DMS153 (cell line): ENCODE data around the gene CTRB1.

Experiments
- DNase-seq: peaks from one replicate; lab custom pipeline; 2025; lab: John Stamatoyannopoulos, UW

CTRB1 gene

DNA sequence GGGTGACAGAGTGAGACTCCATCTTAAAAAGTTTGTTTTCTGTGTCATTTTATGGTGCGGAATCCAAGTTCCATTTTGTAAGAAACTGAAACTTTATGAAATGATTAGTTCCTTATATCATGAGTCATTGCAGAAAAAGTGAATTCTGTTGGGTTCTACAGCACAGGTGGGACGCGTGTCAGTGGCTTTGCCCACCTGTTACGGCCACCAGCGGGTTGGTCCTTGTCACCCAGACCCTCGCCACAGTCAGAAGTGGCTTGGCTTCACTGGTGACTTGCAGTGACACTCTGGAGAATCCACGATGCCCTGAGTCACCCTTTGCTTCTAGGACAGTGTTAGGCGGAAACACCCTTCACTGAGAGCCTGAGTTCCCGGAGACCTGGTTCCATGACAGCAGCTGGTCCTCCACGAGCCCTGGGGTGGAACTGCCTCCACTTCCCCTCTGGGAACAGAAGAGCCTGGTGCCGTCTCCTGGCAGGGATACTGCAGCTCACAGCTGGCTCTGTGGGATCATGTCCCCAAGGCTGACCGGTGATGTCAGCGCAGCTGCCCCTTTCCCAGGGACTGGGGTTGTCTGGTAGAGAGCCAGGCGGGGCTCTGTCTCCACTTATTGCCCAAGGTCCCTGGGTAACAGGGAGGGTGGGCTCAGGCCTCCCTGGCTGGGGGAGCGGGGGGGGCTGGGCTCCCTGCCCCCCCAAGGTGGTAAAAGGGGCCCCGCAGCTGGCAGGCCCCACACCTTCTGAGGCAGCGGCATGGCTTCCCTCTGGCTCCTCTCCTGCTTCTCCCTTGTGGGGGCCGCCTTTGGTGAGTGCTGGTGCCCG, at the start of gene CTRB1:
Gene CTRB1 (plus strand): TSS at position 733 of the 821 bp plus-strand sequence. CDS start 20 bp downstream, at position 753.
- DNase-seq: no peak

DNA sequence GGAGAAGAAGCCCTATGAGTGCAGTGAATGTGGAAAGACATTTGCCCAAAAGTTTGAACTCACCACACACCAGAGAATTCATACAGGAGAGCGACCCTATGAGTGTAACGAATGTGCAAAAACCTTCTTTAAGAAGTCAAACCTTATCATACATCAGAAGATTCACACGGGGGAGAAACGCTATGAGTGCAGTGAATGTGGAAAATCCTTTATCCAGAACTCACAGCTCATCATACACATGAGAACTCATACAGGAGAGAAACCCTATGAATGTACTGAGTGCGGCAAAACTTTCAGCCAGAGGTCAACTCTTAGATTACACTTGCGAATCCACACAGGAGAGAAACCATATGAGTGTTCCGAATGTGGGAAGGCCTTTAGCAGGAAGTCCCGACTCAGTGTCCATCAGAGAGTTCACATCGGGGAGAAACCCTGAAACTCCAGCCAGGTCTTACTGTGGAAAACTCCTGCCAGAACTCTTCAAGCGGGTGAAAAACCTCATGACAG, 48.8 kb upstream of the CTRB1 start:
- DNase-seq: no peak

DNA sequence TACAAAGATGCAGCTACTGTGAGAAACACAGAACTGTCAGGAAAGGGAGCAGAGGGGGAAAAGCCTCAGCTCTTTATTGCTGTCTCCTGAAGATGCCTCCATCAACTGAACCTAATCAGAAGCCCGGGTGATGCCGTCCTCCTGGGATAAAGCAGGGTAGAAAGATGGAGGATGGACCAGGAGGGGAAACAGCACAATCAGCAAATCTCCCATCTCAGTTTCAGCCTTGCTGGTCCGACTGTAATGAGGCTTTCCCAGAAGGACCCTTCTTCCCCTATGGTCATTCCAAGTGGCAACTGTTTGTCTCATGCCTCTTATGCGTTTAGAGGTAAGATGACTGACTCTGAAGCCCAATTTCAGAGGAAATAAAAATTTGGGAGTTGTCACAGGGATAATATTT, 46.2 kb upstream of the CTRB1 start:
- DNase-seq: no peak

DNA sequence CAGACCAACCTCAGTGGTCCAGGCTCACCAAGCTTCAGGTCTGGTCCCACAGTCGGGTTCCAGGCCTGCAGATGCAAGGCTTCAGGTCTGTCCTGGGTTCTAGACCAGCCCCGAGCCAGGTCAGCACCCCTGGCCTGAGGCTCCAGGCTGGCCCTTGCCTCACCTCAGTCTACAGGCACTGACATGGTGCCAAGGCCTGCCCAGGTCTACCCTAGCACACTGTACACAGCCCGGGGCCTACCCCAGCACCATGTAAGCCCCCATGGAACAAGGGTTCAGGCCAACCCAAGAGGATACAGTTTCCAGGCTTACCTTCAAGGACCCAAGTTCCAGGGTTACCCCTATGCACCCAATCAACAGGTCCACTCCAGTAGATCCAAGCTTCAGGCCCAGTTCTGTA, 43.7 kb upstream of the CTRB1 start:
- no peak for DNase-seq

DNA sequence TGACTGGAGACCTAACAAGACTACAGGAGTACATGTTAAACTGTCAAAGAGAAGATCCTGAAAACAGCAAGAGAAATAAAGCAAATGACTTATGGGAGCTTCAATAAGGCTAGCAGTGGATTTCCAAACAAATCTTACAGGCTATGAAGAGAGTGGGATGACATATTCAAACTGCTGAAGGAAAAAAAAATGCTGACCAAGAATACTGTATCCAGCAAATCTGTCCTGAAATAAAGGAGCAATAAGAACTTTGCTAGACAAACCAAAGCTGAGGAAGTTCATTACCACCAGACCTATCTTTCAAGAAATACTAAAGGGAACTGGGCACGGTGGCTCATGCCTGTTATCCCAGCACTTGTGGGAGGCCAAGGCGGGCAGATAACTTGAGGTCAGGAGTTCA, 41.9 kb upstream of the CTRB1 start:
- DNase-seq: no peak

DNA sequence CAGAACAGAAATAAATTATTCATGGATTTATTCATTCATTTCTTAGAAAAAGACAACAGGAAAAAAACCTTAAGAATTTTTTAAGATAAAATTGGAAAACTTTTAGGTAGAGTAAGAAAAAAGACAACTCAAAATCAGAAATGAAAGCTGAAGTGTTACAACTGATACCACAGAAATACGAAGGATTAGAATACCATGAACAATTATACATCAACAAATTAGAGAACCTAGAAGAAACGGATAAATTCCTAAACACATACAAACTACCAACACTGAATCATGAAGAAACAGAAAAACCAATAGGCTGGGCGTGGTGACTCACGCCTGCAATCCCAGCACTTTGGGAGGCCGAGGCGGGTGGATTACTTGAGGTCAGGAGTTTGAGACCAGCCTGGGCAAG, 39.6 kb upstream of the CTRB1 start:
- no peak for DNase-seq

DNA sequence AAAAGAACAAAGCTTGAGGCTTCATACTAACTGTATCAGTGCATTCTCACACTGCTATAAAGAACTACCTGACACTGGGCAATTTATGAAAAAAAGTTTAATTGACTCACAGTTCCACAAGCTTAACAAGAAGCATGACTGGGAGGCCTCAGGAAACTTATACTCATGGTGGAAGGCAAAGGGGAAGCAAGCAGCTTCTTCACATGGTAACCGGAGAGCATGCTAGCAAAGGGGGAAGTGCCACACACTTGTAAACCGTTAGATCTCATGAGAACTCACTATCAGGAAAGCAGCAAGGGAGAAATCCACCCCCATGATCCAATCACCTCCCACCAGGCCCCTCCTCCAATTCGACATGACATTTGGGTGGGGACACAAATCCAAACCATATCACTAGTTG, 37.2 kb upstream of the CTRB1 start:
- no peak for DNase-seq

DNA sequence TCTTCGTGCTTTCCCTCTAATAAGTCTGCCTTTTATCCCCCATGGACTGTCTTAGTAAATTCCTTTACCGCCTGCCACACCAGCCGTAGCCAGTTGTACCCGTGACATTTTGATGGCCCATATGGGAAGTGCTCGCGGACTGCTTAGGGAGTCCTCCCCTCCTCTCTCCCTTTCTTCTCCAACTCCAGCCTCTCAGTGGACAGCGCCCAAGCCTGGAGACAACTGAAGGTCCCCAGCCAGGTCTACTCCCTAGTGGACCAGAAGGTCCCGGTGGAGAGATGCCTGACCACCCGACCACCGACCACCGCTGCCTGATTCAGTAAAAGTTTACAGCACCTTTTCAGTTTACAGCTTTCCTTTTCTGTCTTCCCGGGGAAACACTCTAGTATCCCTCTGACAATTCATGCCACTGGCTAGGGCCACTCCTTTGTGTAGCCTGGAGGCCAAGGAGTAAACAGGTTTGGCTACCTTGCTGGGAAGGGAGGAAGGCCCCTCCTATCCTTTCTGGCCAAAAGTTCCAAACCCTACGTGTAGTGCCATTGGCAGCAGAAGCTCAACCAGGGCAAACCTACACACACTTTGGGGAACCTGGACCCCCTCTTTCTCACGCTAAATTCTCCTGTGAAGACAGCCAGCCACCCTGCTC, 29.8 kb upstream of the CTRB1 start:
- no peak for DNase-seq

DNA sequence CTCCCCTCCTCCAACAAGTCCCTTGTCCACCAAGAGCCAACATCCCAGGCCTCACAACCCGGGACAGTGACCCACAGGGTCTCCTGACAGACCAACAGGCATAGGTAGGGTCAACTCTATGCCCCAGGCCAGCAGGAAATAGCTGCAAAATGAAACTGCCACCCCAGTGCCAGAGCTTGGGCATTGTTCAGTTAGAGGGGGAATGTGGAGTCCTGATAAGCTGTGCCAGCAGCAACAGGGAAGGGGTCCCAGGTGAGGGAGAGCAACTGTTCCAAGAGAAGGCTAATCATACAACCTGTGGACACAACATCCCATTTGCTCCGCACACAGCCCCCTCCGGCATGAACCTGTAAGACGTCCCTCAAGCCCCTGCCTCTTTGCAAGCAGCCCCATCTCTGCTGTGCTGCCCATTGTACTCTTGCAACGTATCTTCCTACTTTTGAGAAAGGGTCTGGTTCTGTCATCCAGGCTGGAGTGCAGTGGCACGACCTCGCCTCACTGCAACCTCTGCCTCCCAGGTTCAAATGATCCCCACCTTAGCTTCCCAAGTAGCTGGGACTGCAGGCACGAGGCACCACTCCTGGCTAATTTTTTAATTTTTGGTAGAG, 29.0 kb upstream of the CTRB1 start:
- no peak for DNase-seq

DNA sequence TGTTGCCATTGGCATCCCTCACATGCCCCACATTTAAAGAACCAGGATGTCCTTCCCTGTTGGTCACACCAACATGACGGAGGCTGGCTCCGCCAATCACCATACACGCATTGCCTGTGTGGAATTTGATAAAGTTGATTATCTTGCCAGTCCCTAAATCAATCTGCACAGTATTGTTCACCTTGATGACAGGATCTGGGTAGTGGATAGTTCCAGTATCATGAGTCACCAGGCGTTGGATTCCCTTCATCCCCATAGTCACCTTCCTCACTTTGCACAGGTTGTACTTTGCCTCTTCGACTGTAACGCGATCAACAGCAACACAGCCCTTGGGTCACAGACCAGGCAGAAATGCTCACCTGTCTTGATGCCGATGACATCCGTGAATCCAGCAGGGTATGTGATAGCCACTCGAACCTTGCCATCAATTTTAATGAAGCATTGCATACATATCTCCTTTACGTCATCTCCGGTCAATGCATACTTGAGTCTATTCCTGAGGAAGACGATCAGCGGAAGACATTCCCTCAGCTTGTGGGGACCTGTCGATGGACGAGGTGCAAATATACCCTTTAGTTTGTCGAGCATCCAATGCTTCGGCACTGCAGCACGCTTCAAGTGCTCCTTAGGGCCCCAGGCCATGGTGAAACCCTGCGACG, 26.1 kb upstream of the CTRB1 start:
- no peak for DNase-seq

DNA sequence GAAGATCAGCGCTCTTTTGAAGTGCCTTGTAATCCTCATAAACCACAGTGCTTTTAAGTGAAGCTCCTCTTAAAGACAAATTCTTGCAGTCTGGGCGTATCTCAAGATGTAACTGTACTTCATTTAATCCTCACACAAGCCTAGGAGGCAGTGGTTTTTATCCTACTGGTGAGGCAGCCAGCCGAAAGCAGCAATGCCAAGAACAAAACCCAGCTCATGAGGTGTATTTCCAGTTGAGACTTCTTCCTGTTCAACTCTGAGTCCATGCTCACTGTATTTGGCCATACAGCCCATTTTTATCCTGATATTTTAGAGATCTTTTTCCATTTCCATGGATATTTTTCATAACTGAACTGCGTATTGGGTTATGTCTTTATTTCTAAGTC, 25.5 kb upstream of the CTRB1 start:
- no peak for DNase-seq

DNA sequence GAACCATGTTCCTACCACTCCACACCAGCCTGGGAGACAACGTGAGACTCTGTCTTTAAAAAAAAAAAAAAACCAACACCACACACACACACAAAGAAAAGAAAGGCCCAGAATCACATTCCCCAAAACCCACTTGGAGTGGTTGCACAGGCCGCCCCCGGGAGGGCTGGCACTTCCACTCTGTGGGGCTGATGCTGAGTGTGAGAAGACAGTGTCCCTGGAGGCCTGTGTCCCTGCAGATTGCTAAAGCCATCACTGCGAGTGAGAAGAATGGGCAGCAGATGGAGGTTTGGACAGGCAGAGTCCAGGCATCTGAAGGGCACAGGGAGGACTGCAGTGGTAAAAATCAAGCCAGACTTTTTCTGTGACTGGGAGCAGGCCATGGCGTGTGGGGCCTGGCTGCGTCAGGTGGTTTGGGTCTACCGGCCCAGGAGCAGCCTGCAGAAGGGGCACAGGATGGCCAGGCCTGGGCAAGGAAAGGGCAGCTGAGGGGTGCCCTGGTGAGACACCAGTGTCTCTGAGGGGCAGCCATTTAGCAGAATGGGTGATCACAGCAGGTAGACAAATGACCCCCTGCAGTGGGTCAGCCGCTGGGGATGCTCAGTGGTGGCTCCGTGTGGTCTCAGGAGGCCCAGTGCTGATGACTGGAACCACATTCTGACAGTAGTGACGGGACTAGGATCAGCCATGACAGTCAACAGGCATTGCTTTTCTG, 24.9 kb upstream of the CTRB1 start:
- DNase-seq: no peak

DNA sequence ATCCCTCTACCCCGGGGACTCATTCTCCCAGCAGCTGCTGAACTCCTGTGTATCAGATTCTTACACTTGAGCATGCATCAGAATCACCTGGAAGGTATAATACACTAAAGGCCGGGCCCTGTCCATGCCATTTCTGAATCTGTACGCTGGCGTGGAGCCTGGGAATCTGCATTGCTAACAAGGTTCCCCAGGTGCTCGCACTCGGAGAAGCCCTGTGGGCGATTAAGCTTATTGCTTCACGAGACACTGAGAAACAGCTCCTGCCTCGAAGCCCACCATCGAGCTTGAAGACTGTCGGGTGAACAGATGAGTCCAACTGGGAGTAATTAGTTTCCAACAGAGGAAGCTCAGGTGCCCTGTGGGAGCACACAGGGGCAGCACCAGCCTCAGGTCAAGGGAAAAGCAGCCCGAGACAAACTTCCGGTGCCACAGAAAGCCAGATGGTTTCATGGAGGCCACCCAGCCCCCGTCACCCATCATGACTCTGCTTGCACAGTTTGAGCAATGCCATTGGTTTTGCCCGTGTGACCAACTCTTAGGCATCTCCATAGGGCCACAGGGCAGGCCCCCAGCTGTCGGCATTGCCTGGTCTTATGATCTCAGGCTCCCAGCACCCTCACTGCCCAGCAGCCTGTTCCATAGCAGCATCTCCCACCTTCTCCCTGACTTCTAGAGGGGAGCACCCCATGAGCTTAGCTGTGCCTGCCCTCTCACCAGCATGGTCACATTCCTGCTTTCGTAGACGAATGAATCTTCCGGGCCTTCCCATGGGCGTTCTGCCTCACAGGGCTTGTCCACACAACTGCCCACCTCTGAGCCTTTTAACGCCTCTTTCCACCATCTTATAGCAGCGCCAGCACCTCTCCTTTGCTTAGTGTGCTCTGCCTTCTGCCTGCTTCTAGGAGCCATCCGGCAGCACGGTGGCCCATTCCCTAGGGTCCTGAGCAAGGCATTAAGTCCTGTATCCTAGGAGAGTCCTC, 22.7 kb upstream of the CTRB1 start:
- no peak for DNase-seq

DNA sequence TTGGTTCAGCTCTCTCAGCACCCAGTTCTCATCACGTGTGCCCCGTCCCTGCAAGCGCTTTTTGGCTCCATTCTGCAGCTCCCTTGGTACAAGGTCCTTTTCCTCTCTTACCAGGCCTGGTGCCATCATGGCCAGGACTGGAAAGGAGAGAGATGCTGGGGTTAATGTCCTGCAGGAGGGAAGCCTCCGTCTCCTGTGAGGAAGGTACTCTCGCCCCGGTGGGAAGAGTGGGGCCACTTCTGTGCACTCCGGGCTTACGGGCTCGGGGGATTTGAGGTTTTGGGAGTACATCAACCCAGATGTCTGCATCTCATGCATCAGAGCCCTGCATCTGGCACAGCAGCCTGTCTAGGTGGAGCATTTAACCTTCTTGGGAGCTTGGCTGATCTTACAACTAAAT, 22.0 kb upstream of the CTRB1 start:
- DNase-seq: no peak

DNA sequence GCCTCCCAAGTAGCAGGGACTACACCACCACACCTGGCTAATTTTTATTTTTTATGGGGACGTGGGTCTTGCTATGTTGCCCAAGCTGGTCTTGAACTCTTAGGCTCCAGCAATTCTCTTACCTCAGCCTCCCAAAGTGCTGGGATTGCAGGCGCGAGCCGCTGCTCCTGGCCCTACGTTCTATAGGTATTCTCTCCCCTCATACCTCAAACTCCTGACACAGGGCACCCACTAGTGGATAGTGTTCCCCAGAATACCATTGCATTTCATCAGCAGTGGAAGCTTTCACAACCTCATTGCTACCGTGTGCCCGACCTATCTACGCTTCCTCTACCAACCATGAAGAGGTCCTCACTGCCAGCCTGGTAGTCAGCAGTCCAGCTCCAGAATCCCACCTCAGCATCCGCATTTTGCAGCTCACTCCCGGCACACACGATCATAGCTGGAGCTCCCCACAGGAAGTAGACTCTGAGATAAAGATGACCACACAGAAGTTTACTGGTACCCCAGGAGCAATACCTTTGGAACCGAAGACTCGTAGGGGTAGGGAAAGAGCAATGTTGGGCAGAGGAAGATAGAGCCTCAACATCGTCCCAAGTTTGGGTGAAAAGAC, 21.2 kb upstream of the CTRB1 start:
- no peak for DNase-seq

DNA sequence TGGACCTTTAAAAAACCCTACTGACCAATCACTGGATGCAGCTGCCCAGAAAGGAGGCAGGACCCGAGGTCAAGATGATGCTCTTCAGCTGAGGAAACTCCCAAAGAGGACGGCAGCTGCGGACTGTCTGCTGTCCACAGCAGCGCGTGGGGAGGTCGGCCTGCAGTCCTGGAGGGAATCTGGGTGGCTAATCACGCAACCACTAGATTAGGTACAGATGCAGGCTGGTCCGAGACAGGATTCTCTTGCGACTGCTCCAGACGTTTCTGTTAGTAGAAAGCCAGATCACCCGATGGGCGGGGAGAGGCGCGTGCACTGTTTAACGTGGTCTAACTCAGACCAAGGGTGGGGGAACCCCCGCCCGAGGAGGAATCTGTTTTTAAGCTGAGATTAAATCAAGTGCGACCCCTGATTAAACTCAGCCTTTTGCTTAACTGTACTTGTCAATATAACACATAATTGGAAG, 20.6 kb upstream of the CTRB1 start:
- no peak for DNase-seq

DNA sequence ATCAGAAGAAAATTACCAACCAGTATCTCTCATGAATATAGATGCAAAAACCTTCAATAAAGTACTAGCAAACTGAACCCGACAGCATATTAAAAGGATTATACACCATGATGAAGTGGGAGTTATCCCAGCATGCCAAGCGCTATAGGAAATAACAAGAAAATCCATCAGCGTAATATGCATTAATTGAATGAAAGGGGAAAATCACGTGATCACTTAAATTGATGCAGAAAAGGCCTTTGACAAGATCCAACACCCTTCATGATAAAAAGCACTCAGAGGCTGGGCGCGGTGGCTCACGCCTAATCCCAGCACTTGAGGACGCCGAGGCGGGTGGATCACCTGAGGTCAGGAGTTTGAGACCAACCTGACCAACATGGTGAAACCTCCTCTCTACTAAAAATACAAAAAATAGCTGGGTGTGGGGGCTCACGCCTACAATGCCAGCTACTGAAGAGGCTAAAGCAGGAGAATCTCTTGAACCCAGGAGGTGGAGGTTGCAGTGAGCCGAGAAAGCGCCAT, 16.7 kb upstream of the CTRB1 start:
- DNase-seq: no peak

DNA sequence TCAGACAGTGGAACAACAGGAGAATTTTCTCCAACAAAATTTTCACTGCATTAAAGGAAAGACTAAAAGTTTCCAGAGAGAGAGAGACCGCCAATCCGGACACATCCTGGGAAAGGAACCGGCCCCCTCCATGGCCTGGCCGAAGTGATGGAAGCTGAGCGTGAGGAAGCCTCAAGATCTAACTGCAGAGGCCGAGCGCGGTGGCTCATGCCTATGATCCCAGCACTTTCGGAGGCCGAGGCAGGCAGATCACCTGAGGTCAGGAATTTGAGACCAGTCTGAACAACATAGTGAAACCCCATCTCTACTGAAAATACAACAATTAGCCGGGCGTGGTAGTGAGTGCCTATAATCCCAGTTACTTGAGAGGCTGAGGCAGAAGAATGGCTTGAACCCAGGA, 15.7 kb upstream of the CTRB1 start:
- no peak for DNase-seq

DNA sequence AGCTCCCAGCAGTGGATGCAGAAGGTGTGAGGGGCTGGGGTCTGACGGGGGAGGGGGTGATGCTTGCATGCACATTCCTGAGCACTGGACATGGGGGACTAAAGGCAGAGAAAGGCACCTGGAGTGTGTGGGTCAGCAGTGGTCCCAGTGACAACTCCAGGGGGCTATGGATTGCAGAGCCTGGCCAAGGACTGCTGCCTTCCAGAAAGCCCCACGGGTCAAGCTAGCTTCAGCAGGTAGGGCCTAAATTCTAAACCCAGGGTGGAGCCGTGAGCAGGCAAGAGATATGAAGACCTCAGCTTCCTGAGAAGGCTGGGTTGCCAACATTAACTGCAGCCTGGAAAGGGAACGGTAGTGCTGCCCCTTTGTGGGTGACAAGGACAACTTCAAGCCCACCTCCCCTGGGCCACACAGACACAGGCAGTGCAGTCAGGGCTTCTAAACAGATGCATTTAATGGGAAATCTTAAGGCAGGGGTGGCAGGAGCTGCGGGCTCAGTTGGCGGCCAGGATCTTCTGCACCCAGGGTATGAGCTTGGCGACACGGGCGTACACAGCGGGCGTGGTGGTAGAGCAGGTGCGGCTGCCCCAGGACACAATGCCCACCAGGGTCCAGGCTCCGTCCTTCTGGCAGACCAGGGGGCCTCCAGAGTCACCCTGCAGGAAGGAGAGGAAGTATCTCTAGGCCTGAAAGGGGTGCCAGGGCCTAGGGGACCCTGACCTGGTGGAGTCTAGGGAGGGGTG, 14.9 kb upstream of the CTRB1 start:
- no peak for DNase-seq
